DND-41 (cell line): Measurements from ENCODE around the gene PVALEF.

Source experiments
- CTCF ChIP-seq: IDR thresholded peaks from 2 replicates; pipeline ENCODE4 v1.5.1; 2012; ENCODE audit warnings: borderline replicate concordance, low read length, moderate library complexity, mild to moderate bottlenecking; ENCODE audit not compliant: poor library complexity, severe bottlenecking; ENCODE audit errors: extremely low read depth
- EZH2 ChIP-seq: IDR thresholded peaks from 3 replicates; pipeline ENCODE4 v1.6.1; 2012; ENCODE audit warnings: borderline replicate concordance, low read depth, mild to moderate bottlenecking, moderate library complexity, low read length, inconsistent platforms; ENCODE audit not compliant: severe bottlenecking

DNA sequence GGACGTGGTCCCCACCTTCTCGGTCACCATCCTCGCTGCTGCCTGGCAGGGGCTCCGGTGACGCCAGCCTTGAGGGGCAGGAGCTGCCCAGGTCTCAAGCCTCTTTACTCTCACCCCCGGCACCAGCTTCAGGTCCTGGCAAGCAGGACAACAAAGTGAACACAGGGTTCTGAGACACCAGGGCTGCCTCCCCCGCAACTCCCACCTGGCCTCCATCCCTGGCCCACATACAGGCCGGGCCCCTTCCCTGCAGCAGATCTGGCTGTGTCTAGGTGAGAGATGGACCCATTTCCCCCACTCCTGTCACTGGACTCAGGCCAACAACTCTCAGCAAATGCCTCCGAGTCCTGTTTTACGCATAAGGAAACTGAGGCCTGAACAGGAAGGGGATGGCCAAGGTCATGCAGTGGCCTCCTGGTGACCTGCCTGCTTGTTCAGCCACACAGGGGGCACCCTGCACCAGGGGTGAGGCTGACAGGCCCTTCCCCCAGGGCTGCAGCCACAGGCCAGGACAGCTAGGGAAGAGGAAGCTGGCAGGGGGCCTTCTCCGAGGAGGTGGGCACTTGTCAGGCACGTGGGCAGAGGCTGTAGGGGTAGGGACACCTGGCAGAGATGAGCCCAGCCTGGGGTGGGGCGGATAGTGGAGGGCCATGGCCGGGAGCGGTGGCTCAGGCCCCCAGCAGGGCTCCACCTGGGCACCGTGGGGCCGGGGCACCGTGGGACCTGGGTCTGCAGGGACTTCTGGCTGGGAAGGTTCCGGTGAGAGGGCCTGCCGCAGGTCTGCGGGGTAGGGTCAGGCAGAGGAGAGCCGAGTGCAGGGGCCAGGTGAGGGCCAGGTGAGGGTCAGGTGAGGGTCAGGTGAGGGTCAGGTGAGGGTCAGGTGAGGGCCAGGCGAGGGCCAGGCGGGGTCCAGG, 46.7 kb upstream of the PVALEF start:
- TF ChIP-seq CTCF, result no peak
- no peak for TF ChIP-seq EZH2
